Measurements from ENCODE around the gene DLL4. TPM values are rescaled to one million over a fixed set of nuclear protein-coding genes. Genes with fewer than 3 reads are reported as not detected.
A peak's percentile ranks its signal among the peaks of the same experiment; 100 is the strongest.
"Not testable (repeated sequence)": the region's sequence is repeated elsewhere in the genome, so short reads cannot be mapped to it uniquely, and the experiment has no call there.

Gene DLL4
- total and polyA plus RNA-seq, 4 donors: 0.20 to 28.4 (median 5.0) TPM

DNA sequence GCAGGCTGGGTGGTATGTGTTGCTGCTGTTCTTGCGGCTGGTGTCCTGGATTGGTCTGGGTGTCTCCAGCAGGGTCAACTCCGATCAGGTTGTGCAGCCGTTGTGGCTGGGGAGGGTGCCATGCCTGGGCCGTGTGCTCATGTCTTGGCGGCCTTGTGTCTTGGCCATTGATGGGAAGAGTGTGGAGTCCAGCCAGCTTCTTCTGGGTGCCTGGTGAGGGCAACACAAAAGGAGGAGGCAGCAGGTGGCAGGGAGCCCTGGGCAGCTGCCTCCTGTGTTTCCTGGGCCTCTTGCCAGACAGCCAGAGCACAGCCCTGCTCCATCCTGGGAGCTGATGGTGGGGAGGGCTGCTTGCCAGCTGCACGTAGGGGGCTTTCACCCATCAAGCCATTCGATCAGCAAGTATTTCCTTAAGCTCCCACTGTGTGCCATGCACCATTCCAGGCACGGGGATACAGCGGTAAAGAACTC is 28.5 kb downstream of the DLL4 start:
- no peaks in the 10 kb centered on the region for H3K36me3 ChIP-seq (ENCODE audit: control insufficient read depth in 1 of 2, insufficient read depth in 2 of 2, low read length in 1 of 2)
- peak overlapping the region; percentile 15 to 83 for H3K27ac ChIP-seq (ENCODE audit: low read depth in 1 of 2, low read length in 2 of 2)
- peaks cover 0 to 4% of the 10 kb centered on the region in 2 donors for H3K4me1 ChIP-seq (ENCODE audit: control insufficient read depth in 1 of 2, insufficient read depth in 2 of 2, low read length in 2 of 2)
- no peaks in the 10 kb centered on the region for H3K27me3 ChIP-seq (ENCODE audit: control insufficient read depth in 1 of 2, insufficient read depth in 2 of 2, low read length in 1 of 2)
- WGBS, 2 donors: 4 to 8% methylated on average over 9 of the region's 9 CpGs
- ATAC-seq (ENCODE audit: low FRiP score): peak; percentile 75
- H3K9me3 ChIP-seq (ENCODE audit: control insufficient read depth, low read length): no peaks in the 10 kb centered on the region
- no peak overlapping the region for H3K4me3 ChIP-seq (ENCODE audit: low read length in 2 of 2)
- DNase-seq: peak; percentile 81 to 88
- intact Hi-C loops (cut with DNase I): no loop called here

DNA sequence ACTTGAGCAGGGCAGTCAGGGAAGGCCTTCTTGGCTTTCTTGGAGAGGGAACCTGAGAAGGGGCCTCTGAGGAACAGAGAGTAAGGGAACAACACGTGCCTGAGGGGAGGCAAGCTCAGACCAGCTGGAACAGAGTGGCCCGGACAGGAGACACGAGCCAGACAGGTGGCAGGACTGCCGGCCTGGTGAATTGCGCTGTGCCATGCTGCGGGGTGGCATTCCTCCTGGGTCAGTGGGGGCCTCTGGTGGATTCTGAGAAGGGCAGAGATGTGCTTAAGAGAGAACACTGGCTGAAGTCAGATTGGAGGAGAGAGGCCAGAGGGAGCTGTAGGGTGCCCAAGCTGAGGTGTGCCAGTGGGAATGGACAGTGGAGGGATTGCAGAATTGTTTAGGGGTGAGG is 29.0 kb downstream of the DLL4 start:
- no peak for ATAC-seq (ENCODE audit: low FRiP score)
- WGBS, 2 donors: 16 to 25% methylated on average over 6 of the region's 6 CpGs

DNA sequence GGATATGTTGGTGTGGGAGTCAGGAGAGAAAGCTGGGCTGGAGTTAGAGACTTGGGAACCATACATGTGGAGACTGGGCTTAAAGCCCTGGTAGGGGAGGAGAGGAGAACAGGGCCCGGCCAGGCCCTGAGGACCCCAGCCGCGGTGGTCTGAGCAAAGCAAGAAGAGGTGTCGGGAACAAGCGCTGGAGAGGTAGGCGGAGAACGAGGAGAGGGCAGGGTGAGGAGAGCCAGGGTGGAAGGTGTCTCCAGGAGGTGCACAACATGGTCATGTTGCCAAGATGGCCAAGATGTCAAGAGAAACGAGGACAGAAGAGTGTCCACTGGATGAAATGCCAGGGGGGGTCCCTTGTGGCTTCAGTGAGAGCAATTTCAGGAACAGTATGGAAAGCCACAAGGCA is 29.6 kb downstream of the DLL4 start:
- Histone ChIP-seq H3K36me3 (ENCODE audit: control insufficient read depth in 1 of 2, insufficient read depth in 2 of 2, low read length in 1 of 2) (no peaks in the 10 kb centered on the region), H3K27me3 (ENCODE audit: control insufficient read depth in 1 of 2, insufficient read depth in 2 of 2, low read length in 1 of 2) (no peaks in the 10 kb centered on the region), H3K9me3 (ENCODE audit: control insufficient read depth, low read length) (no peaks in the 10 kb centered on the region), H3K4me3 (ENCODE audit: low read length in 2 of 2) (no peak overlapping the region), H3K4me1 (ENCODE audit: control insufficient read depth in 1 of 2, insufficient read depth in 2 of 2, low read length in 2 of 2) (peaks cover 0 to 4% of the 10 kb centered on the region in 2 donors), H3K27ac (ENCODE audit: low read depth in 1 of 2, low read length in 2 of 2) (no peak overlapping the region)
- DNase-seq (no peak), ATAC-seq (ENCODE audit: low FRiP score) (no peak)
- WGBS, 2 donors: 89 to 93% methylated on average over 8 of the region's 8 CpGs
- intact Hi-C loops (cut with DNase I): no loop called here

More for the DNA sequence above, 29.0 kb downstream of the DLL4 start:
- no peak for DNase-seq
- no peak overlapping the region for H3K4me3 ChIP-seq (ENCODE audit: low read length in 2 of 2)
- H3K36me3 ChIP-seq (ENCODE audit: control insufficient read depth in 1 of 2, insufficient read depth in 2 of 2, low read length in 1 of 2): no peaks in the 10 kb centered on the region
- peaks cover 0 to 4% of the 10 kb centered on the region in 2 donors for H3K4me1 ChIP-seq (ENCODE audit: control insufficient read depth in 1 of 2, insufficient read depth in 2 of 2, low read length in 2 of 2)
- H3K27me3 ChIP-seq (ENCODE audit: control insufficient read depth in 1 of 2, insufficient read depth in 2 of 2, low read length in 1 of 2): no peaks in the 10 kb centered on the region
- peak overlapping the region; percentile 15 to 83 for H3K27ac ChIP-seq (ENCODE audit: low read depth in 1 of 2, low read length in 2 of 2)
- no peaks in the 10 kb centered on the region for H3K9me3 ChIP-seq (ENCODE audit: control insufficient read depth, low read length)
- intact Hi-C loops (cut with DNase I): no loop called here

GRCh38 chr15:40959331-40960141 is 30.4 kb downstream of the DLL4 start:
- Histone ChIP-seq H3K9me3 (ENCODE audit: control insufficient read depth, low read length) (no peaks in the 10 kb centered on the region), H3K4me1 (ENCODE audit: control insufficient read depth in 1 of 2, insufficient read depth in 2 of 2, low read length in 2 of 2) (peaks cover 0 to 4% of the 10 kb centered on the region in 2 donors), H3K27me3 (ENCODE audit: control insufficient read depth in 1 of 2, insufficient read depth in 2 of 2, low read length in 1 of 2) (no peaks in the 10 kb centered on the region), H3K4me3 (ENCODE audit: low read length in 2 of 2) (no peak overlapping the region), H3K27ac (ENCODE audit: low read depth in 1 of 2, low read length in 2 of 2) (no peak overlapping the region), H3K36me3 (ENCODE audit: control insufficient read depth in 1 of 2, insufficient read depth in 2 of 2, low read length in 1 of 2) (no peaks in the 10 kb centered on the region)
- WGBS, 2 donors: 91% methylated on average over 22 of the region's 22 CpGs
- intact Hi-C loops (cut with DNase I): no loop called here
- ATAC-seq (ENCODE audit: low FRiP score) (no peak), DNase-seq (no peak)

- Histone ChIP-seq H3K27ac (ENCODE audit: low read depth in 1 of 2, low read length in 2 of 2) (no peak overlapping the region), H3K27me3 (ENCODE audit: control insufficient read depth in 1 of 2, insufficient read depth in 2 of 2, low read length in 1 of 2) (no peaks in the 10 kb centered on the region), H3K9me3 (ENCODE audit: control insufficient read depth, low read length) (no peaks in the 10 kb centered on the region), H3K4me3 (ENCODE audit: low read length in 2 of 2) (no peak overlapping the region), H3K36me3 (ENCODE audit: control insufficient read depth in 1 of 2, insufficient read depth in 2 of 2, low read length in 1 of 2) (no peaks in the 10 kb centered on the region), H3K4me1 (ENCODE audit: control insufficient read depth in 1 of 2, insufficient read depth in 2 of 2, low read length in 2 of 2) (peaks cover 0 to 4% of the 10 kb centered on the region in 2 donors)
- DNase-seq (no peak), ATAC-seq (ENCODE audit: low FRiP score) (no peak)
- WGBS, 2 donors: 94 to 95% methylated on average over 16 of the region's 16 CpGs
- intact Hi-C loops (cut with DNase I): no loop called here
These were observed 31.2 kb downstream of the DLL4 start for GRCh38 chr15:40960151-40960885.

GRCh38 chr15:40960925-40961324 is 31.8 kb downstream of the DLL4 start:
- no peak overlapping the region for H3K4me3 ChIP-seq (ENCODE audit: low read length in 2 of 2)
- intact Hi-C loops (cut with DNase I): no loop called here
- no peak overlapping the region for H3K27ac ChIP-seq (ENCODE audit: low read depth in 1 of 2, low read length in 2 of 2)
- no peaks in the 10 kb centered on the region for H3K36me3 ChIP-seq (ENCODE audit: control insufficient read depth in 1 of 2, insufficient read depth in 2 of 2, low read length in 1 of 2)
- no peaks in the 10 kb centered on the region for H3K9me3 ChIP-seq (ENCODE audit: control insufficient read depth, low read length)
- H3K4me1 ChIP-seq (ENCODE audit: control insufficient read depth in 1 of 2, insufficient read depth in 2 of 2, low read length in 2 of 2): peaks cover 0 to 4% of the 10 kb centered on the region in 2 donors
- no peaks in the 10 kb centered on the region for H3K27me3 ChIP-seq (ENCODE audit: control insufficient read depth in 1 of 2, insufficient read depth in 2 of 2, low read length in 1 of 2)
- ATAC-seq (ENCODE audit: low FRiP score) (no peak), DNase-seq (no peak)
- WGBS, 2 donors: 83 to 90% methylated on average over 10 to 11 of the region's 11 CpGs

GRCh38 chr15:40961740-40962139 is 32.6 kb downstream of the DLL4 start:
- H3K36me3 ChIP-seq (ENCODE audit: control insufficient read depth in 1 of 2, insufficient read depth in 2 of 2, low read length in 1 of 2); DNase-seq; H3K4me3 ChIP-seq (ENCODE audit: low read length in 2 of 2); H3K27me3 ChIP-seq (ENCODE audit: control insufficient read depth in 1 of 2, insufficient read depth in 2 of 2, low read length in 1 of 2); intact Hi-C loops (cut with DNase I); H3K4me1 ChIP-seq (ENCODE audit: control insufficient read depth in 1 of 2, insufficient read depth in 2 of 2, low read length in 2 of 2); H3K9me3 ChIP-seq (ENCODE audit: control insufficient read depth, low read length); H3K27ac ChIP-seq (ENCODE audit: low read depth in 1 of 2, low read length in 2 of 2); ATAC-seq (ENCODE audit: low FRiP score): not testable (repeated sequence)
- 93 to 94% methylated on average over 25 of the region's 25 CpGs for WGBS, 2 donors

- WGBS, 2 donors: 96% methylated on average over 14 of the region's 14 CpGs
- H3K36me3 ChIP-seq (ENCODE audit: control insufficient read depth in 1 of 2, insufficient read depth in 2 of 2, low read length in 1 of 2); H3K4me3 ChIP-seq (ENCODE audit: low read length in 2 of 2); DNase-seq; H3K27me3 ChIP-seq (ENCODE audit: control insufficient read depth in 1 of 2, insufficient read depth in 2 of 2, low read length in 1 of 2); H3K4me1 ChIP-seq (ENCODE audit: control insufficient read depth in 1 of 2, insufficient read depth in 2 of 2, low read length in 2 of 2); intact Hi-C loops (cut with DNase I); H3K27ac ChIP-seq (ENCODE audit: low read depth in 1 of 2, low read length in 2 of 2); H3K9me3 ChIP-seq (ENCODE audit: control insufficient read depth, low read length); ATAC-seq (ENCODE audit: low FRiP score): not testable (repeated sequence)
These were observed 33.2 kb downstream of the DLL4 start for GRCh38 chr15:40962317-40962716.
